B cell (primary cell): Measurements from ENCODE around the gene PLEKHO1.

Experiments
- EZH2 ChIP-seq: IDR thresholded peaks from 2 replicates; pipeline ENCODE4 v1.6.1; 2012; ENCODE audit warnings: borderline replicate concordance, low read depth, mild to moderate bottlenecking, moderate library complexity, low read length; ENCODE audit not compliant: insufficient read depth, poor library complexity, severe bottlenecking
- TF ChIP-seq, protein P1 (sequence below): fragments of 200-600 bp; IDR thresholded peaks from one replicate; pipeline ENCODE4 v1.8.0; 2022; ENCODE audit warnings: antibody characterized with exemption, mild to moderate bottlenecking

DNA sequence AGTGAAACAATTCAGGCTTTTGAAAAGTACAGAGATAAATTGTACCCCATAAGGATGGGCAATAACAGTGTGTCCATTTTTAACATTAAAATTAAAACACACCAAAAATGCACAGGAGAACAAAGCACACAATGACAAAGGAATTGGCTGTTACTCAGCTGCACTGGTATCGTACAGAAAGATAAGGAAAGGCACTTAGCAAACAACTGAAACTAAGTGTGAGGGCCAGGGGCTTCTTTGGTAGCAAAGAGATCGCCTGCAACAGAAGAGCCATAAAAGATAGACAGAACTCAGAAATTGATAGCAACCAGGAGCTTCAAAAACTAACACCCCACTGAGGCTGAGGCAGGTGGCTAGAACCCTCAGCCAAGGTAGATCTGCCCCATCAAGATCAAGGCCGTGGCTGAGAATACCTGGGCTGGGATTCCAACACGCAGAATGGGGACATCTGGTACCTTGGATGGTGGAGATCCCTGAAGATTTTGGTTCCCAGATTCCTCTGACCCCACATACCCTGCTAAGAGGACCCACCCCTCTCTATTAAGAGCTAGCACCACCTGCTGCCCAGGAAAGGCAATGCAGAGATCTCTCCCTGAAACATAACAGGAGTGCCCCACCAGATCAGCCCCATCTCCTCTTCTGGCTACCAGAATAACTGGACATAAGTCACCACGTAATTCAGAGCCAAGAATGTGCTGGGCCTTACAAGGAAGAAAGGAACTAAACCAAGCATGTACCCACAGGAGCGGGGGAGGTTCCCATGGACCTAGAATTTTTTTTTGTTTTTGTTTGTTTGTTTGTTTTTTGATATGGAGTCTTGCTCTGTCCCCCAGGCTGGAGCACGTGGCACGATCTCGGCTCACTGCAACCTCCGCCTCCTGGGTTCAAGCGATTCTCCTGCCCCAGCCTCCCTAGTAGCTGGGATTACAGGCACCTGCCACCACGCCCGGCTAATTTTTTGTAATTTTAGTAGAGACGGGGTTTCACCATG is 16.2 kb downstream of the PLEKHO1 start:
- TF ChIP-seq, protein P1, sequence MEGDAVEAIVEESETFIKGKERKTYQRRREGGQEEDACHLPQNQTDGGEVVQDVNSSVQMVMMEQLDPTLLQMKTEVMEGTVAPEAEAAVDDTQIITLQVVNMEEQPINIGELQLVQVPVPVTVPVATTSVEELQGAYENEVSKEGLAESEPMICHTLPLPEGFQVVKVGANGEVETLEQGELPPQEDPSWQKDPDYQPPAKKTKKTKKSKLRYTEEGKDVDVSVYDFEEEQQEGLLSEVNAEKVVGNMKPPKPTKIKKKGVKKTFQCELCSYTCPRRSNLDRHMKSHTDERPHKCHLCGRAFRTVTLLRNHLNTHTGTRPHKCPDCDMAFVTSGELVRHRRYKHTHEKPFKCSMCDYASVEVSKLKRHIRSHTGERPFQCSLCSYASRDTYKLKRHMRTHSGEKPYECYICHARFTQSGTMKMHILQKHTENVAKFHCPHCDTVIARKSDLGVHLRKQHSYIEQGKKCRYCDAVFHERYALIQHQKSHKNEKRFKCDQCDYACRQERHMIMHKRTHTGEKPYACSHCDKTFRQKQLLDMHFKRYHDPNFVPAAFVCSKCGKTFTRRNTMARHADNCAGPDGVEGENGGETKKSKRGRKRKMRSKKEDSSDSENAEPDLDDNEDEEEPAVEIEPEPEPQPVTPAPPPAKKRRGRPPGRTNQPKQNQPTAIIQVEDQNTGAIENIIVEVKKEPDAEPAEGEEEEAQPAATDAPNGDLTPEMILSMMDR: peak; percentile 76
- TF ChIP-seq EZH2: no peak
